ENCODE data around the gene RNF144A.

The RNF144A gene

DNA sequence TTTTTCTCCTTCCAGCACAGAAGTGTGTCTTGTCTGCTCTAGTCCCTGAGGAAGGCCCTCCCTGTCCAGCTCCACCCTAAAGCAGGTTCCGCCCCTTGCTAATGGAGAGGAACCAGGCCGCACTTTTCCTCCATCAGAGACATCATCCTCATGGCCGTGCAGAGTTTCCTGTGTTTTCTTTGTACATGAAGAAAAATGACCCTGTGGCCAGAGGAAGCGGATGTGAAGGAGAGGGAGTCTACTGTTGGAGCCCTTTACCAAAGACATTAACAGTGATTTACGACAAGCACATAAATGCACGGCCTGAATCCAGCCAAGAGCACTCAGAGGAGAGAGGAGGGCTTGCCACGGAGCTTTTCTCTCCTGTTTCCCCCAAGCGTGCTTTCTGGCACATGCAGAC, 109.5 kb downstream of the RNF144A start:
- H3K4me3 ChIP-seq (ENCODE audit: control insufficient read depth, low read depth, low read length), result no peak overlapping the region
- TF ChIP-seq, protein P1, sequence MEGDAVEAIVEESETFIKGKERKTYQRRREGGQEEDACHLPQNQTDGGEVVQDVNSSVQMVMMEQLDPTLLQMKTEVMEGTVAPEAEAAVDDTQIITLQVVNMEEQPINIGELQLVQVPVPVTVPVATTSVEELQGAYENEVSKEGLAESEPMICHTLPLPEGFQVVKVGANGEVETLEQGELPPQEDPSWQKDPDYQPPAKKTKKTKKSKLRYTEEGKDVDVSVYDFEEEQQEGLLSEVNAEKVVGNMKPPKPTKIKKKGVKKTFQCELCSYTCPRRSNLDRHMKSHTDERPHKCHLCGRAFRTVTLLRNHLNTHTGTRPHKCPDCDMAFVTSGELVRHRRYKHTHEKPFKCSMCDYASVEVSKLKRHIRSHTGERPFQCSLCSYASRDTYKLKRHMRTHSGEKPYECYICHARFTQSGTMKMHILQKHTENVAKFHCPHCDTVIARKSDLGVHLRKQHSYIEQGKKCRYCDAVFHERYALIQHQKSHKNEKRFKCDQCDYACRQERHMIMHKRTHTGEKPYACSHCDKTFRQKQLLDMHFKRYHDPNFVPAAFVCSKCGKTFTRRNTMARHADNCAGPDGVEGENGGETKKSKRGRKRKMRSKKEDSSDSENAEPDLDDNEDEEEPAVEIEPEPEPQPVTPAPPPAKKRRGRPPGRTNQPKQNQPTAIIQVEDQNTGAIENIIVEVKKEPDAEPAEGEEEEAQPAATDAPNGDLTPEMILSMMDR (IDR thresholded peaks at IDR 0.05; ENCODE audit: control insufficient read depth, insufficient read depth, low read depth, low read length, missing control alignments), result no peak
- no peak for DNase-seq (ENCODE audit: low read depth)

DNA sequence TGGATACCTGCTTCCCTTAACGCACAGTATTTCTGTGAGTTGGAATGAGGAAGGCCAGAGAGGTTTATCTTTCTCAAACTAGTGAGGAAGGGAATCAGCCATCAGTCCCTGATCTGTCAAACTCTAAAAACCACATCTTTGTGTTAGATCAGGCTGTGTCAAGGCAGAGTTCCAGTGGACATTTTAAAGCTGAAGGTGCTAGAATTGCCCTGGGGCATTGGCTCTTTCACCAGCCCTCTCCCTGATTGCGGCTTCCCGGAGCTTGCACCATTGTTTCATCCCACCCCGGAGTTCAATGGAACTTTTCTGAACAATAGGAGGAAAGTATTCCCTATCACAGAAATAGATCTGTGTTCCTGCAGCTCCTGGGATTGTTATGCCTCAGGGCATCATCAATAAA, 110.2 kb downstream of the RNF144A start:
- H3K4me3 ChIP-seq (ENCODE audit: control insufficient read depth, low read depth, low read length), result no peak overlapping the region
- TF ChIP-seq, protein P1 (IDR thresholded peaks at IDR 0.05; ENCODE audit: control insufficient read depth, insufficient read depth, low read depth, low read length, missing control alignments), result no peak
- DNase-seq (ENCODE audit: low read depth), result no peak

- no peak for DNase-seq (ENCODE audit: low read depth)
- TF ChIP-seq, protein P1 (IDR thresholded peaks at IDR 0.05; ENCODE audit: control insufficient read depth, insufficient read depth, low read depth, low read length, missing control alignments), result no peak
- no peak overlapping the region for H3K4me3 ChIP-seq (ENCODE audit: control insufficient read depth, low read depth, low read length)
These were observed 110.9 kb downstream of the RNF144A start for GRCh38 chr2:7027956-7028655.

GRCh38 chr2:7028846-7029245, 111.6 kb downstream of the RNF144A start:
- no peak for DNase-seq (ENCODE audit: low read depth)
- no peak overlapping the region for H3K4me3 ChIP-seq (ENCODE audit: control insufficient read depth, low read depth, low read length)
- TF ChIP-seq, protein P1 (IDR thresholded peaks at IDR 0.05; ENCODE audit: control insufficient read depth, insufficient read depth, low read depth, low read length, missing control alignments), result no peak

GRCh38 chr2:7029291-7030059, 112.3 kb downstream of the RNF144A start:
- no peak for DNase-seq (ENCODE audit: low read depth)
- no peak overlapping the region for H3K4me3 ChIP-seq (ENCODE audit: control insufficient read depth, low read depth, low read length)
- TF ChIP-seq, protein P1 (IDR thresholded peaks at IDR 0.05; ENCODE audit: control insufficient read depth, insufficient read depth, low read depth, low read length, missing control alignments), result no peak

- H3K4me3 ChIP-seq (ENCODE audit: control insufficient read depth, low read depth, low read length), result no peak overlapping the region
- DNase-seq (ENCODE audit: low read depth), result no peak
- TF ChIP-seq, protein P1 (IDR thresholded peaks at IDR 0.05; ENCODE audit: control insufficient read depth, insufficient read depth, low read depth, low read length, missing control alignments), result no peak
These were observed 113.6 kb downstream of the RNF144A start for GRCh38 chr2:7030810-7031209.

Measured in AG09309 (cell line).